Kidney capillary endothelial cell (primary cell): Measurements from ENCODE around the gene ROR1.

Experiments
- DNase-seq: peaks from one replicate; pipeline ENCODE4 v3.0.0-alpha.2; 2018; ENCODE audit warnings: low spot score

Gene ROR1

DNA sequence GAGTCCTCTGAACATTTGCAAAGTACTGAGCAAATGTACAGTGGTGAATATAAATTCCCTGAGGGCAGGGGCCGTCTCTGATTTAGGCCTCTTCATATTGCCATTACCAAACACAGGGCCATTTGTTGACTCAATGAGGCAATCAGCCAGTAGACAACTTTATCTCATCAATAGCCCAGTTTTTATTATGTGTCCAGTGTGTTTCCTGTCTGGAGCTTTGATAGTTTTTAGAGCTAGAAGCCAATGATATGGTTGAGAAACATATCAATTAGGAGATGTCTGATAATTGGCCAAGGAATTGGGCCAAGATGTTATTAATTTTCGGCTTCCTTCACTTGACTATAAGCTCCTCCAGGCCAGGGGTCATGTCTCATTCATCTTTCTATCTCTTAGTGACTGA lies 163.0 kb downstream of the ROR1 start:
- no peak for DNase-seq

DNA sequence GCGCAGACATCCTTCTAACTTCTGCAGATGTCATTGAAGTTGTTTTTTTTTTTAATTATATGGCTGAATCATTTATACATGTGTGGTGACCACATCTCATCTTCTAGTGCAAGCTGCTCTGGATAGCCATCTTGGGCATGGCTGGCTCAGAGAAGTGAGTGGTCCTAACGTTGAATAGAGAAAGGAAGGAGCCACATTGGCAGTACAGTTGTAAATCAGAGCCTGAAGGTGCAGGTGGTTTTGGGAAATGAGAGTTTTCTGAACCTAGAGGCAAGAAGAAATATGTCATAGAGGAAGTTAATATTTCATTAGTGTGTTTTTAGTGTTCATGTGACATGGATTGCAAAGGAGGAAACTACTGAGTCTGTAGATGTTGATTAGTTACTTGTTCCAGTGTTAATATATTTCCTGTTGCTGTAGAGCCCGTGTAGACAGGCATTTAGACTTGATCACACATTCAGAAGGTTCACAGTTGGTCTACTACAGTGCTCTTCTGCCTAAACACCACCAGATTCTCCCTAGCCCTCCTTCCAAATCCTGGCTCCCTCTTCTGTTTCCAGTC lies 163.7 kb downstream of the ROR1 start:
- no peak for DNase-seq

DNA sequence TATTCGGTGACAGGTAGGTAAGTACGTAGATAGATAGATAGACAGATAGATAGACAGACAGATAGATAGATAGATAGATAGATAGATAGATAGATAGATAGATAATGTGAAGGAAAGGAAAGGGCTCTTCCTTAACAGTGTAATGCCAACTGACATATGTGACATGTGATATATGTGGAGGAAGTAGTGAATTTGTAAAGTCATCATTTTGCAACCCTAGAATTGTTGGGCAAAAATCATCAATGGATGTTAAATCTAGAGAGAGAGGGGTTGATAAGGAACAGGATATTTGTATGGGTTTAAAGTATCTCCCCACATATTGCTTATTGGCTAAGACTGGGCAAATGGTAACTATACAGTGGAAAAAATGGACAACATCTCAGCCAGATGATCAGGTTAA lies 166.6 kb downstream of the ROR1 start:
- no peak for DNase-seq

DNA sequence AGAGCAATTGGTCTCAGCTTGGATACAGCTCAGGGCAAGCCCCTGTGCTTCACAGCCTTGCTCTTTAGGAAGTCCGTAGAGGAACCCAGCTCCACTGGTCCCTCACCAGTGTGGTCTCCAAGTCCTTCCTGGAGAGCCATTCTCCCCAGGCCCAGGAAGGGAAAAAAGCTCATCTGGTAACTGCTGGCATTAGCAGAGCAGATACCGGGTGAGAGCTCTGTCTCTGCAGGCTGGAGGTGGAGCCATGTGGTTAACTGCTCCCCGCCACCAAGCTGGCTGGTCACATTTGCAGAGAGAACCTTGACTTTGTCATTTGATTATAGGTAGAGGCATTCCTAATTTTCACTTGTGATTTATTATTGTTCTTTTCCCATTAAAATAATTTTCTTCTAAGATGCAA lies 169.6 kb downstream of the ROR1 start:
- no peak for DNase-seq

DNA sequence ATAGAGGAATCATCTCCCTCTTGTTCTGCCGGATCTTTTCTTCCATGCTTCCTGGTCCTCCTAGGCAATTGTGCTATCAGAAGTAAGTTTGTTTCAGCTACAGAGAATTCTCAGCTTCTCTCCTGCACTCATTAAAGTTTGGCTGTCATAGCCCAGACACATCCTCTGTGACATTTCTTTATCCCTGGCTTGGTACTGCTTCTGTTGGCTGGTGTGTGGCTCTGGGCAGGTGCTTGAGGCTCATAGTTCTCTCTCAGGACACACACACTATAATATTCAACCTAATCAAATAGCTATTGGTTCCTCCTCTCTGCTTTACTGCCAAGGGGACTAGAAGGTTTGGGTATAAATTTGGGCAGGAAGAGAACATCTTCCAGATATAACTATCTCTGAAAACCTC lies 172.1 kb downstream of the ROR1 start:
- no peak for DNase-seq

DNA sequence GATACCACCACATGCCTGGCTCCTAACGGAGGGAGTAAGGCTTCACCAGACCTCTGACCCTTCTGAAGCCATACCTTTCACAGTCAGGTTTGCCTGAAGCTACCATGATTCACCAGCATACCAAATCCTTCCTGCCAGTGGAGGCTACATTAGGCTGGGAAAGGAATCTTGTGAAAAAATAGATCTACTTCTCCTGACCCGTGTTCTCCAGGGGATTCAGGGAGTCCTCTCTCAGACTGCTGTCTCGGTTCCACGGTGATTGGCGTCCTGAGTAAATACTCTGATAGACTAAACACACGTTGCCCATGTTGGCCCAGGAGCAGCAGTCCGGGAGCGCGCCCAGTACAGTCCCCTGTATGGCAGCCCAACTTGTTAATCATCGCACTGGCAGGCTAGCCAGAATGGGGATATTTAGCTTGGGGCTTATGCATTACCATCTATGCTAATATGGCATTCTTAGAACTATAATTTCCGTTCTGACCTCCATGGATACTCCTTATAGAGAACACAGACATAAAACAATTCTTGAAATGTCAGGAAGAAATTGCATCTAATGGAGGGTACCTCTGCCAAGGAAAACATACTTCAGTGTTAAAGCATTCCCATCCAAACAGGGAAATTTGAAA lies 173.2 kb downstream of the ROR1 start:
- DNase-seq: no peak

- no peak for DNase-seq
These were observed 174.1 kb downstream of the ROR1 start for GRCh38 chr1:63947904-63948303.

DNA sequence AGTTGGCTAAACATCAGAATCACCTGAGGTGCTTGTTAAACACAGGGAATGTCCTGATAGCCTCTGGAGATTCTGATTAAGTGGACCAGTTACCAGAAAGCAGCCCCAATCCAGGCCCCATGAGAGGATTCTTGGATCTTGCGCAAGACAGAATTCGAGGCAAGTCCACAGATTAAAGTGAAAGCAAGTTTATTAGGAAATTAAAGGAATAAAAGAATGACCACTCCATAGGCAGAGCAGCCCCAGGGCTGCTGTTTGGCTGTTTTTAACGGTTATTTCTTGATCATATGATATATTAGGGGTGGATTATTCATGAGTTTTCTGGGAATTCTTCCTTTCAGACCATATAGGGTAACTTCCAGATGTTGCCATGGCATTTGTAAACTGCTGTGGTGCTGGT lies 176.2 kb downstream of the ROR1 start:
- DNase-seq: no peak

- no peak for DNase-seq
These were observed 177.5 kb downstream of the ROR1 start for GRCh38 chr1:63951059-63951946.

- DNase-seq: no peak
These were observed 180.4 kb downstream of the ROR1 start for GRCh38 chr1:63954187-63954586.

- DNase-seq: no peak
These were observed 181.7 kb downstream of the ROR1 start for GRCh38 chr1:63955370-63956145.

- no peak for DNase-seq
These were observed 184.7 kb downstream of the ROR1 start for GRCh38 chr1:63958556-63958955.

- DNase-seq: no peak
These were observed 186.5 kb downstream of the ROR1 start for GRCh38 chr1:63960326-63960725.

- no peak for DNase-seq
These were observed 192.2 kb downstream of the ROR1 start for GRCh38 chr1:63966016-63966415.

DNA sequence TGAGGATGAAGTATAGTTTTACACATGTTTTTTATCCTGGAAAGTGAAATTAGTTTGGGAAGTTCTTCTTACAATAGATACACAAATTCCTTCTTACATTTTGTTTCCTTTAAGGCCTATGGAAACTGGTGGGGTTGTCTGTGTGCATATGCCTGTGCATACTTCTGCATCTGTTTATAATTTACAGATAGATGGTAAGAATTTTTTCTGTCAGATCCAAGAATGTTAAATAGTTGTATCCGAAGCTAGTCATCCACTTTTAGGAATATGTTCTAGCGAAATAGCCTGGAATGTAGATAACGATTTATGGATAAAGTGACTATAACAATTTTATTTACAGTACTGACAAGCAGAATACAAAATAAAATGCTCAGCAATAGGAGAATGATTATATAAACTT lies 194.1 kb downstream of the ROR1 start:
- no peak for DNase-seq

DNA sequence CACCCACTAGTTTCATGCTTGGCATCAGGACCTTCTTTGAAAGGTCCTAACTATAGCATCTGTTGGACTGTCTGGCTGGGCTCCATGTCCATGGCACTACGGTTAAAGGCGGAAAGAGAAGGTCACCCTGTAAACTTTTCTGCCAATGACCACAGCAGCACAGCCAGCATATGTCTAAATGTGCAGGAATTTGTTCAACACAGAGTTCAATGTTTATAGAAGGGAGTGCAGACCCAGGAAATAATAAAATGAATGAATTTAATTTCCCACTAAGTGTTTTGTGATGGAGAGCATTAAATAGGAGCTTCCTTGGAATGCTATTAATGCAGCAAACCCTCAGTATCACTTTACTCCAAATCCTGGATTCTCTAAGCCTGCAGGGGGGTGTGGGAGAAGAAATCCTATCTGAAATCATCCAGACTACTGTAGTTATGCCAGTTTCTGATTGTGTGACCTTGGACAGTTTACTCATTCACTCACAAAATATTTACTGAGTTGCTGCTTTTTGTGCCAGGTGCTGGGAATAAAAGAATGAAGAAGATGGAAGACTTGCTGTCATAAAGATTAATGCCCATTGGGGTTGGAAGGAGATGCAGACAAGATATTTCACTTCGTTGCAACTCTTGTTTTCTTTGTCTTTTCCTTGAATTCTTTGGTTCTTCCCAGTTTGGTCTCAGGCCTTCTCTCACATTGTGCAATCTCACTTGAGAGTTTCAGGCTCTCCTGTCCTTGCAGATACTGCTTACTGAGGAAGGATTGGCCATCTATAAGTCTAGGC lies 195.0 kb downstream of the ROR1 start:
- no peak for DNase-seq

DNA sequence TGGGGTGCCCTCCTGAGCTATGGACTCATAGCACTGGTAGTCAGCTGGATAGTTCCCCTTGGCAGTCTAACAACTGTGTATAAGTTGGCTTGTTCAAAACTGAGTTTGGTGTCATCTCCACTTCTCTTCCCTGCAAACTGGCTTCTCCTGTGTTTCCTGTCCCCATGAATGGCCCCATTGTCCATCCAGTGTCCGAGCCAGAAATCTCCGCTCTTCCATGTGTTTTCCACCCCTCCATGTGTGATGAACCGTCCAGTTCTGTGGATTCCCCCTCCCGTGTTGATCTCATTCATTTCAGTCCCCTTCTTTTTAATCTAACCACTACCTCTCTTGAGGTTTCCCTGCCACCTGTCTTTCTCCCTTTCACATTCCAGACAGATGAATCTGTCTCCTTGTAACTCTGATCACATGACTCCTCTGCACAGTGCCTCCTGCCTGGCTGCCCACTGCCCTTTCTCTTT lies 195.7 kb downstream of the ROR1 start:
- no peak for DNase-seq

DNA sequence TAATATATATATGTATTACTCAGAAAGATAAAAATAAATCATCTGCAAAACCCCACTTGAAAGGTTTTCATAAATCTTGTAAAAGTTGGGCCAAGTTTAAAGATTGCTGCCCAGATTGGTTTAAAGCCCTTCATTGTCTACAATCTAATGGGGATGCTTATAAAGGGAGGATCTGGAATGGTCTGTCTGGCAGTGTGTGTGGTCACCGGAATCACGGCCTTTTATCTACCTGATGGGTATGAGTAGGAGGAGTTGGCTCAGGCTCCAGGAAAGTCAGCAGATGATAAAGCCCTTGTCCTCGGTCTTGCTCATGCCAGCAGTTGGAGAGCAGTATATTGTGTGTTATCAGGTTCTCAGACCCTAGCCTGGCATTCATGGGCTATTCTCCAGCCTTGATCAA lies 197.7 kb downstream of the ROR1 start:
- DNase-seq: no peak

DNA sequence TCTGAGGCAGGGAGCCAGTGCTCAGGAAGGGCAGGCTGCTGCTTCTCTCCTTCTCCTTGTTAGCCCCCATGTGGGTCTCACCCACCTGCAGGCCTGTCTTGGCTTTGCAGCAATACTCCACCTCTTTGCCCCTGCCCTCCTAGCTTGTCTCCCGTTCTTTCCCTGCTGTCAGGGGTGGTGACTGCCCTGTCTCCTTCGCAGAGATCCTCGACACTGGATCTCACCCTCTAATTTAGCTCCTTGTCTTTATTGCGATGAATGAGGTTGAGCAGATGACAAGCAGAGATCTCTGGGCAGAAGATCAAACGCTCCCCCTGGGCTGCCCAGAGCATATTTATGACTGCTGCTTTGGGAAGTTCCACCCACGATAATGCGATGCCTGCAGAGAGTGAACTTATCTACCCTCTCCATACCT lies 199.2 kb downstream of the ROR1 start:
- DNase-seq: no peak

DNA sequence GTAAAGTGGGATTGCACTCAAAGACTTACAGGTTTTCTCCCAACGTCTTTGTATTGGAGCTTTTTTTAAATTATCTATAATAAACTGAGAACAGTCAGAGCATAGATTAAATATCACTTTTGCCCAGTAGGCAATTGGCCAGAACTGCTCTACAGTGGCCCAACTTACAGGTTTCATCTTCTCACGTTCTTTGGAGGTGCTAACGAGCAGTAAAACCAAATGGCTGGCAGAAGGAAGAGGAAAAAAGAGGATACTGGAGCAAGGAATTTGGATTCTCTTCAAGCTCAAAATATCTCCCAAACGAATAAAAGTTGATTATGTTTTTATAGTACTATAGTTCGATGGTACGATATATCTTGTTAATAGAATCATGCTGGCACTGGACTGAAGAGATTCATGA lies 201.1 kb downstream of the ROR1 start:
- no peak for DNase-seq

DNA sequence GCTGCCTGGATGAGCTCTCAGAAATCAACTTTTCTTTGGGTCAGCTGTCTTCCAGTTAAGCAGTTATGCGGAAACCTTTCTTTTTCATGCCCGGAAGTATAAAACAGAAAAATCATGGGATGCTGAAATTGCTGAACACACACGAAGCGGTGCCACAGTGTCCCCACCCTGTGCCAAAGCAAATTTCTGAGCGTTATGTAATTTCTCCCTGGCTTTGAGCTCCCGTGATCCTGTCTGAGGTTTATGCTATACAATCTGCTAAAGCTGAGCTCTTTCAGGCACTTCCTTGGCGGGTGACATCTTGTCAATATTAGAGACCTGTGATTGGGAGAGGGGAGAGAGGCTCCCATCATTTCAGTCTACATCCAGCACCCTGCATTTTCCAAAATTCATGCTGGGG lies 201.7 kb downstream of the ROR1 start:
- no peak for DNase-seq

DNA sequence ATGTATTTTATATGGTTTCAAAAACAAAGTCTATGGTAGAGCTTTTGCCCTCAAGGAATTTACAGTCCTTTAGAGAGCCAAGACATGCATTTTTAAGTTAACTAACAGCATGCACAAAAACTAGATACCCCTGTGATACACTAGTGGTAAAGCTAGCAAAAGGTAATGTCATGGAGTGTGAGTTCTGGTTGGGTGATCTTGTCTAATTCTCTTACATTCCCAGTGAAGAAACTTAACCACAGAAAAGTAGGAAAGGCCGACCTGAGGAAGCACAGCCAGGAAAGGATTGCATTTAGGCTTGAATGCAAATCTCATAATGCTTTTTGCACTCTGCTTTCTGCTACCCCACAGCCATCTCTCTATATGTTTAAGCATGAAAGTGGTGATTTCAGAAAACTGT lies 202.2 kb downstream of the ROR1 start:
- no peak for DNase-seq
